H1 (cell line): ENCODE results near the gene TRUB1. TPM values are rescaled to one million over a fixed set of nuclear protein-coding genes. Genes with fewer than 3 reads are reported as not detected.

Experiments used
- CHD2 ChIP-seq: IDR thresholded peaks from 2 replicates; pipeline ENCODE4 v1.6.1; 2012; ENCODE audit warnings: low read length, improper control_type of control experiment
- CHD7 ChIP-seq: fragments of 300-600 bp; sonication (generic); IDR thresholded peaks from 2 replicates; pipeline ENCODE4 v1.7.1; 2012; ENCODE audit warnings: low read length, moderate library complexity, mild to moderate bottlenecking, inconsistent platforms; ENCODE audit not compliant: insufficient replicate concordance
- RAD21 ChIP-seq, 2 experiments: IDR thresholded peaks in 1 of 2; conservative IDR thresholded peaks in 1 of 2; 2 replicates each; pipeline ENCODE4 v1.6.1; 2011; ENCODE audit warnings: low read depth in 2 of 2, low read length in 2 of 2, improper control_type of control experiment in 1 of 2, inconsistent platforms in 1 of 2, mild to moderate bottlenecking in 1 of 2, moderate library complexity in 1 of 2
- SIRT6 ChIP-seq: IDR thresholded peaks from one replicate; pipeline ENCODE4 v1.7.1; 2012; ENCODE audit warnings: low read length, inconsistent platforms
- polyA plus RNA-seq, 7 experiments: library from polyadenylated mRNA; depleted of rRNA in 3 of 7; stranded (reverse) in 5 of 7; unstranded in 2 of 7; fragments of >200 nt in 5 of 7; fragments of 200-250 nt in 2 of 7; gene quantifications; 1 replicate in 5 of 7; 2 replicates in 1 of 7; 4 replicates in 1 of 7; pipeline versions ENCODE4 v1.2.1 to v1.2.3, GENCODE V29; 2011 to 2013; ENCODE audit warnings: missing spikeins in 2 of 7, mixed read lengths in 2 of 7
- total RNA-seq: library from RNA; stranded (reverse); fragmentation: NEBNext Ultra II Directional; extraction: Animal tissue kit (Norgen Biotek cat#: 25700); gene quantifications from 2 replicates; pipeline ENCODE4 v1.2.1, GENCODE V29; 2021

TRUB1 gene
- total and polyA plus RNA-seq, 2 of the 8 experiments (the other 6 are each of a cell fraction or from before 2014, with no cell fraction given): 6.3 to 22.2 TPM

GRCh38 chr10:114911052-114911711, 26.8 kb upstream of the TRUB1 start (continued):
- no peak for TF ChIP-seq RAD21 (IDR thresholded peaks at IDR 0.05 in 1 of 2, conservative IDR thresholded peaks at IDR 0.05 in 1 of 2; ENCODE audit: low read depth in 2 of 2, low read length in 2 of 2)
- no peak for TF ChIP-seq CHD7
- no peak for TF ChIP-seq SIRT6
- TF ChIP-seq CHD2: no peak
- TF ChIP-seq, all 59 proteins: peak for 0
